Mammary epithelial cell (primary cell): ENCODE data around the gene FEZF1.

Experiments
- CTCF ChIP-seq, 2 donors: IDR thresholded peaks in 1 of 2; conservative IDR thresholded peaks in 1 of 2; 2 replicates each; pipeline ENCODE4 v1.5.1; 2011 to 2012; ENCODE audit warnings: inconsistent platforms in 2 of 2, low read length in 2 of 2, mild to moderate bottlenecking in 2 of 2, control low read depth in 1 of 2, low read depth in 1 of 2; ENCODE audit not compliant: insufficient read depth in 1 of 2; ENCODE audit errors: extremely low read depth in 1 of 2
- EZH2 ChIP-seq: IDR thresholded peaks from 2 replicates; pipeline ENCODE4 v1.6.1; 2012; ENCODE audit warnings: low read length, inconsistent platforms, borderline replicate concordance

- TF ChIP-seq CTCF (conservative IDR thresholded peaks at IDR 0.05 in 1 of 2, IDR thresholded peaks at IDR 0.05 in 1 of 2; ENCODE audit: extremely low read depth in 1 of 2, insufficient read depth in 1 of 2, low read depth in 1 of 2, low read length in 2 of 2) (no peak), EZH2 (no peak)
Observed at GRCh38 chr7:122258971-122259370, 45.6 kb downstream of the FEZF1 start.
